ENCODE data around the gene ADAMTS8. TPM values are rescaled to one million over a fixed set of nuclear protein-coding genes. Genes with fewer than 3 reads are reported as not detected.

The ADAMTS8 gene
- total RNA-seq, 1 donor from 2014 or later: 5.7 TPM

DNA sequence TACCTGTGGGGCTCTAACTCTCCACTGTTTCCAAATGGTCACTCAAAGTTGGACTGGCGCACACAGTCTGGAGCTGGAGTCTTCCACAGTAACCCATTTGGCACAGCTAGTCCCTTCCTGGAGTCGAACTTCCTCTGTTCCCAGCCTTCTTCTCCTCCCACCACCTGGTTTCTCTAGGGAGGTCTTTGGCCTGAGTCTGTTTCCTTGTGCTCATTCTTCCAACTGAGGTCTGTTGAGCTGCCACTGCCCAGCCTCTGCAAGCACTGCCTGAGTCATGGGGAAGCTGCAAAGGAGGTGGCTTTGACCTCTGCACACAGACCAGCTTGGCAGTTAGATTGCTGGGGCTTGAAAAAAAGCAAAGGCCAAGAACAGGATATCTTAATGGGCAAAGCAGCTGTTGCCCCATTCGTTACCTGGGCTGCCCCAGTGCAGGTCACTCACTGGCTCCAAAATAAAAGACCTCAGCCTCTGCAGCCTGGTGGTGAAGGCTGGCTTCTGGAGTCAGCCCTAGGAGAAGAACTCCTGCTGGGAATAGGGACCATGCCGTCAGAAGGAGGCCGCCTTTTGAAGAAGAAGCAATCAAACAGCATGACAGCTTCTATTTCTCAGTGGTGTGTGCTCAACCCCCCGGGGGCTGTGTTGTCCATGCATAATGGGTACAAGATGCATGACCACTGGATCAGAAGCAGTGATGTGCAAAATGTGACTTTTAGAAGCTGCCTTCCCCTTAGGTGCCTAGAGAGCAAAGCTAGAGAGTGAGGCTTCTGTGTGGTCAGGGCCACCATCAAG lies 23.0 kb upstream of the ADAMTS8 start:
- peak overlapping the region in 1 of 3 donors; percentile 16 for H3K9ac ChIP-seq (ENCODE audit: low read depth in 1 of 3, low read length in 3 of 3)
- no peak overlapping the region for H3K27ac ChIP-seq (ENCODE audit: low read depth, low read length)
- H3K4me1 ChIP-seq (ENCODE audit: control insufficient read depth in 3 of 3, insufficient read depth in 3 of 3, low read length in 3 of 3): peaks cover 36 to 47% (median 43%) of the 10 kb centered on the region in 3 donors
- peak overlapping the region in 2 of 3 donors; percentile 50 to 79 for H3K4me3 ChIP-seq (ENCODE audit: low read length in 3 of 3)
- no peaks in the 10 kb centered on the region for H3K36me3 ChIP-seq (ENCODE audit: control insufficient read depth in 3 of 3, insufficient read depth in 3 of 3, low read length in 3 of 3)
- no peaks in the 10 kb centered on the region for H3K9me3 ChIP-seq (ENCODE audit: control insufficient read depth in 3 of 3, low read length in 3 of 3)
- peaks cover 6 to 23% (median 12%) of the 10 kb centered on the region in 3 donors for H3K27me3 ChIP-seq (ENCODE audit: control insufficient read depth in 3 of 3, insufficient read depth in 3 of 3, low read length in 3 of 3)

DNA sequence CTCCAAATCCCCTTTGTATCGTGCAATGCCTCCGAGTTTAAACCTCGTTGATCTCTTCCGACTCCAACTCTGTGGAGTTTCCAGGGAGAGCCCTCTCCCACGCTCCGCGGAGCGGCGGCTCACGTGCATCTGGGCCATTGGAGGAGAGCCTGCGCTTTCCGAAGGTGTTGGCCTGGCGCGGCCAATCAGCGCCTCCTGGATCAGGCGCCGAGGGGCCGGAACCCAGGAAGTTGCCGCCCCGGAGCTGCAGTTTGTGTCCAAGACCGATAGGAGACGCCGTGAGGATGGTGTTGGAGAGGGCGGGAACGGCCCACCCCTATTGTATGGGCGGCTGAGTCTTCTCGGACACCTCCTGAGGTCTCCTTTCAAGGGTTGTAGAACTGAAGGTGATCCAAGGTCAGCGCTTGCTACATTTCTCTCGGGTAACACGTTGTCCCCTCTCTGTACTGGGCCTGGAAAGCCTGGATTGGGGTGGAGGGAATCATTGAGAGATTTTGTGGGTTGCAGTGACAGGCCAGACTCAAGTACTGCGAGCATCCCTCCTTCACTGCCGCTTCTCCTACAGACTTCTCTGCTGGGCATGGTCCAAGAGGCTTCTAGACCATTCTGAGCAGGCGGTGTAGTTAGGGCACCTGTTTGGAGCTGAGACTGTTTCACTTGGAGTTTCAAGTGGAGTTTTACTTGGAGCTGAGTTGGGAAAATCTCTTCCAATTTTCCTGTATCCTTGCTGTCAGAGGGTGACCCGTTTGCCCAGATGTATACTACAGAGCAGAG lies 21.8 kb upstream of the ADAMTS8 start:
- Histone ChIP-seq H3K4me3 (ENCODE audit: low read length in 3 of 3) (peak overlapping the region; percentile 71 to 79 (median 74)), H3K4me1 (ENCODE audit: control insufficient read depth in 3 of 3, insufficient read depth in 3 of 3, low read length in 3 of 3) (peaks cover 33 to 38% (median 37%) of the 10 kb centered on the region in 3 donors), H3K36me3 (ENCODE audit: control insufficient read depth in 3 of 3, insufficient read depth in 3 of 3, low read length in 3 of 3) (no peaks in the 10 kb centered on the region), H3K9ac (ENCODE audit: low read depth in 1 of 3, low read length in 3 of 3) (peak overlapping the region; percentile 56 to 78 (median 63)), H3K27ac (ENCODE audit: low read depth, low read length) (peak overlapping the region; percentile 7), H3K9me3 (ENCODE audit: control insufficient read depth in 3 of 3, low read length in 3 of 3) (no peaks in the 10 kb centered on the region), H3K27me3 (ENCODE audit: control insufficient read depth in 3 of 3, insufficient read depth in 3 of 3, low read length in 3 of 3) (peaks cover 6 to 15% (median 12%) of the 10 kb centered on the region in 3 donors)

- Histone ChIP-seq H3K4me1 (ENCODE audit: control insufficient read depth in 3 of 3, insufficient read depth in 3 of 3, low read length in 3 of 3) (peaks cover 33 to 38% (median 37%) of the 10 kb centered on the region in 3 donors), H3K9ac (ENCODE audit: low read depth in 1 of 3, low read length in 3 of 3) (peak overlapping the region; percentile 63 to 78 (median 69))
Observed at GRCh38 chr11:130449310-130449990, 21.0 kb upstream of the ADAMTS8 start.

GRCh38 chr11:130448416-130449309 lies 20.3 kb upstream of the ADAMTS8 start, which contains the start of gene ADAMTS15:
TSS of gene ADAMTS15 (plus strand) at chr11:130448645. CDS start at chr11:130448974, 329 bp downstream.
- Histone ChIP-seq H3K4me3 (ENCODE audit: low read length in 3 of 3) (peak within 1 kb of the TSS; percentile 71 to 79 (median 74)), H3K4me1 (ENCODE audit: control insufficient read depth in 3 of 3, insufficient read depth in 3 of 3, low read length in 3 of 3) (peaks cover 33 to 38% (median 37%) of the 10 kb centered on the region in 3 donors), H3K36me3 (ENCODE audit: control insufficient read depth in 3 of 3, insufficient read depth in 3 of 3, low read length in 3 of 3) (no peaks in the 10 kb centered on the region), H3K9me3 (ENCODE audit: control insufficient read depth in 3 of 3, low read length in 3 of 3) (no peaks in the 10 kb centered on the region), H3K27me3 (ENCODE audit: control insufficient read depth in 3 of 3, insufficient read depth in 3 of 3, low read length in 3 of 3) (peaks cover 6 to 15% (median 12%) of the 10 kb centered on the region in 3 donors), H3K9ac (ENCODE audit: low read depth in 1 of 3, low read length in 3 of 3) (peak within 1 kb of the TSS; percentile 51 to 78 (median 69)), H3K27ac (ENCODE audit: low read depth, low read length) (peak within 1 kb of the TSS; percentile 7)

More at GRCh38 chr11:130449310-130449990, 21.0 kb upstream of the ADAMTS8 start:
- Histone ChIP-seq H3K4me3 (ENCODE audit: low read length in 3 of 3) (peak overlapping the region; percentile 71 to 79 (median 74)), H3K27me3 (ENCODE audit: control insufficient read depth in 3 of 3, insufficient read depth in 3 of 3, low read length in 3 of 3) (peaks cover 6 to 15% (median 12%) of the 10 kb centered on the region in 3 donors), H3K27ac (ENCODE audit: low read depth, low read length) (peak overlapping the region; percentile 7), H3K9me3 (ENCODE audit: control insufficient read depth in 3 of 3, low read length in 3 of 3) (no peaks in the 10 kb centered on the region), H3K36me3 (ENCODE audit: control insufficient read depth in 3 of 3, insufficient read depth in 3 of 3, low read length in 3 of 3) (no peaks in the 10 kb centered on the region)

GRCh38 chr11:130448039-130448415 lies 19.6 kb upstream of the ADAMTS8 start:
- no peaks in the 10 kb centered on the region for H3K36me3 ChIP-seq (ENCODE audit: control insufficient read depth in 3 of 3, insufficient read depth in 3 of 3, low read length in 3 of 3)
- no peaks in the 10 kb centered on the region for H3K9me3 ChIP-seq (ENCODE audit: control insufficient read depth in 3 of 3, low read length in 3 of 3)
- H3K9ac ChIP-seq (ENCODE audit: low read depth in 1 of 3, low read length in 3 of 3): peak overlapping the region; percentile 10 to 78 (median 69)
- H3K27ac ChIP-seq (ENCODE audit: low read depth, low read length): no peak overlapping the region
- peaks cover 6 to 15% (median 12%) of the 10 kb centered on the region in 3 donors for H3K27me3 ChIP-seq (ENCODE audit: control insufficient read depth in 3 of 3, insufficient read depth in 3 of 3, low read length in 3 of 3)
- peak overlapping the region; percentile 71 to 79 (median 74) for H3K4me3 ChIP-seq (ENCODE audit: low read length in 3 of 3)
- peaks cover 33 to 38% (median 37%) of the 10 kb centered on the region in 3 donors for H3K4me1 ChIP-seq (ENCODE audit: control insufficient read depth in 3 of 3, insufficient read depth in 3 of 3, low read length in 3 of 3)

DNA sequence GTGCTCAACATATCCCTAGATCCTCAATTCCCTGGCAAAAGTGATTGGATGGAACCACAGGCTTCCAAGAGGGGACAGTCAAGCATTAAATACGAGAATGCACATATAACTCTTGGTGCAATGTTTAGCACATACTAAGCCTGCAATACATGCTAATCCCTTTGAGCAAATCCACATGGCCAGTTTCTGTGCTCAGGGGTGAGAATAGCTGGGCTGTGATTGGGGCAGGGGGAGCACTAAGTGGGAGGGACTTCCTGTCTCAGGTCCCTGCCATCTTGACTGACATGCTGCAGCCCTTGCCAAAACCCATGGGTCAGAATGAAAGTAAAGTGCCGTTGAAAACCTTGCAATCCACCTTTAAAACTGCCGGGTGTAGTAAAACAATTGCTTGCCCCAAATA lies 17.4 kb upstream of the ADAMTS8 start:
- H3K4me3 ChIP-seq (ENCODE audit: low read length in 3 of 3): no peak overlapping the region

DNA sequence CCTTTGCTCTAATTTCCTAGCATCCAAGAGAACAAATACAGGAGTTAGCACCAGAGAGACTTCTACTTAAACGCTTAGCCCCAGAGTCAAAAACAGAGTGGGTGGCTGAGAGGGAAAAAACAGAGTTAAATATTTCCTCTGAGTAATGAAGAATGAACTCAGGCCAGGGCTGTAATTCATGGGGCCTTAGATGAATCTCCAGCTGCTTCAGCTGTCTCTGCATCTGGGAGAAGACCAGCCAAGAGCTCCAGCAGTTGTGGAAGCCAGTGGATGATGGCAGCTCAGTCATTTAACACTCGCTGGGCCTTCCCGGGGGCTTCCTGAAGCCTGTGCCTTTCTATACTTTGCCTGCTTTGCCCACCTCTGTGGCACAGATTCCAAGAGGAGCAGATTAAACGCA lies 14.3 kb upstream of the ADAMTS8 start:
- Histone ChIP-seq H3K4me3 (ENCODE audit: low read length in 3 of 3) (no peak overlapping the region), H3K9me3 (ENCODE audit: control insufficient read depth in 3 of 3, low read length in 3 of 3) (no peaks in the 10 kb centered on the region), H3K27me3 (ENCODE audit: control insufficient read depth in 3 of 3, insufficient read depth in 3 of 3, low read length in 3 of 3) (peaks cover 0 to 3% (median 0%) of the 10 kb centered on the region in 3 donors), H3K9ac (ENCODE audit: low read depth in 1 of 3, low read length in 3 of 3) (no peak overlapping the region), H3K27ac (ENCODE audit: low read depth, low read length) (no peak overlapping the region), H3K4me1 (ENCODE audit: control insufficient read depth in 3 of 3, insufficient read depth in 3 of 3, low read length in 3 of 3) (no peaks in the 10 kb centered on the region), H3K36me3 (ENCODE audit: control insufficient read depth in 3 of 3, insufficient read depth in 3 of 3, low read length in 3 of 3) (no peaks in the 10 kb centered on the region)

More for the DNA sequence above, 17.4 kb upstream of the ADAMTS8 start:
- Histone ChIP-seq H3K27ac (ENCODE audit: low read depth, low read length) (no peak overlapping the region), H3K9ac (ENCODE audit: low read depth in 1 of 3, low read length in 3 of 3) (no peak overlapping the region), H3K9me3 (ENCODE audit: control insufficient read depth in 3 of 3, low read length in 3 of 3) (no peaks in the 10 kb centered on the region), H3K27me3 (ENCODE audit: control insufficient read depth in 3 of 3, insufficient read depth in 3 of 3, low read length in 3 of 3) (peaks cover 6 to 15% (median 12%) of the 10 kb centered on the region in 3 donors), H3K4me1 (ENCODE audit: control insufficient read depth in 3 of 3, insufficient read depth in 3 of 3, low read length in 3 of 3) (peaks cover 23 to 25% (median 24%) of the 10 kb centered on the region in 3 donors), H3K36me3 (ENCODE audit: control insufficient read depth in 3 of 3, insufficient read depth in 3 of 3, low read length in 3 of 3) (no peaks in the 10 kb centered on the region)

DNA sequence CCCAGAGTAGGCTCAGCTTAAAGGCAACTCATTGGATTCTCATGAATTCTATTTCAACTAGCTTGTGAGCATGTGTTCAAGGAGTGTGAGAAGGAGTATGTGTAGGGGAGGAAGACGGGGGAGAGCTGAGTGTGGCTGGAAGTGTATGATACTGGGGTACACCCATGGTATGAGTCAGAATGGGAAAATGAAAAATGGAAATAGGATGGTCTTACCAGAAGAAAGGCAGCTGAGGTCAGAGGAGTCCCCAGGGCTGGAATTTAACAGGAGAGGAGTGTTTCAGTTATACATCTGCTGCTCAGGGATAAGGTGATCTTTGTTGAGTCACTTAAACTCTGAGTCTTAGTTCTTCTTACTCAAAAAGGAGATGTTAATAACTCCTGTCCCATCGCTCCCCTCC lies 13.3 kb upstream of the ADAMTS8 start:
- no peak overlapping the region for H3K27ac ChIP-seq (ENCODE audit: low read depth, low read length)
- H3K36me3 ChIP-seq (ENCODE audit: control insufficient read depth in 3 of 3, insufficient read depth in 3 of 3, low read length in 3 of 3): no peaks in the 10 kb centered on the region
- H3K9me3 ChIP-seq (ENCODE audit: control insufficient read depth in 3 of 3, low read length in 3 of 3): no peaks in the 10 kb centered on the region
- H3K4me3 ChIP-seq (ENCODE audit: low read length in 3 of 3): no peak overlapping the region
- H3K27me3 ChIP-seq (ENCODE audit: control insufficient read depth in 3 of 3, insufficient read depth in 3 of 3, low read length in 3 of 3): peaks cover 0 to 3% (median 0%) of the 10 kb centered on the region in 3 donors
- H3K4me1 ChIP-seq (ENCODE audit: control insufficient read depth in 3 of 3, insufficient read depth in 3 of 3, low read length in 3 of 3): no peaks in the 10 kb centered on the region
- H3K9ac ChIP-seq (ENCODE audit: low read depth in 1 of 3, low read length in 3 of 3): no peak overlapping the region

GRCh38 chr11:130439876-130440275 lies 11.5 kb upstream of the ADAMTS8 start:
- no peaks in the 10 kb centered on the region for H3K36me3 ChIP-seq (ENCODE audit: control insufficient read depth in 3 of 3, insufficient read depth in 3 of 3, low read length in 3 of 3)
- H3K27me3 ChIP-seq (ENCODE audit: control insufficient read depth in 3 of 3, insufficient read depth in 3 of 3, low read length in 3 of 3): peaks cover 0 to 6% (median 0%) of the 10 kb centered on the region in 3 donors
- H3K9me3 ChIP-seq (ENCODE audit: control insufficient read depth in 3 of 3, low read length in 3 of 3): no peaks in the 10 kb centered on the region
- H3K9ac ChIP-seq (ENCODE audit: low read depth in 1 of 3, low read length in 3 of 3): no peak overlapping the region
- H3K27ac ChIP-seq (ENCODE audit: low read depth, low read length): no peak overlapping the region
- no peak overlapping the region for H3K4me3 ChIP-seq (ENCODE audit: low read length in 3 of 3)
- H3K4me1 ChIP-seq (ENCODE audit: control insufficient read depth in 3 of 3, insufficient read depth in 3 of 3, low read length in 3 of 3): peaks cover 0 to 7% (median 0%) of the 10 kb centered on the region in 3 donors

All from skeletal muscle tissue (tissue), 4 donors.